Fibroblast of lung (primary cell): ENCODE data around the gene TCERG1L.

Experiments used
- CTCF ChIP-seq, 2 donors: IDR thresholded peaks in 1 of 2; conservative IDR thresholded peaks in 1 of 2; 1 replicate in 1 of 2; 2 replicates in 1 of 2; pipeline ENCODE4 v1.5.1; 2011 to 2012; ENCODE audit warnings: low read length in 2 of 2, control low read depth in 1 of 2, inconsistent platforms in 1 of 2, low read depth in 1 of 2, mild to moderate bottlenecking in 1 of 2
- EZH2 ChIP-seq: IDR thresholded peaks from 2 replicates; pipeline ENCODE4 v1.5.1; 2012; ENCODE audit warnings: low read length, control low read depth, mild to moderate bottlenecking; ENCODE audit errors: missing control alignments

GRCh38 chr10:131259535-131259934, 52.0 kb downstream of the TCERG1L start:
- TF ChIP-seq CTCF (conservative IDR thresholded peaks at IDR 0.05 in 1 of 2, IDR thresholded peaks at IDR 0.05 in 1 of 2; ENCODE audit: low read depth in 1 of 2, low read length in 2 of 2) (no peak), EZH2 (no peak)
